Smooth muscle cell (in vitro differentiated cells): ENCODE data around the gene KLF5. TPM values are rescaled to one million over a fixed set of nuclear protein-coding genes. Genes with fewer than 3 reads are reported as not detected.

Experiments used
- DNase-seq: peaks from one replicate; lab custom pipeline; 2025; ENCODE audit not compliant: unreplicated experiment; lab: John Stamatoyannopoulos, UW
- H2AFZ ChIP-seq: fragments of 200-600 bp; sonication (generic); 2 replicates; pipeline ENCODE4 v1.6.0; 2016; ENCODE audit warnings: antibody characterized with exemption, low read depth, mild to moderate bottlenecking
- H3F3A ChIP-seq: fragments of 200-600 bp; sonication (generic); 2 replicates; pipeline ENCODE4 v1.6.0; 2017; ENCODE audit warnings: antibody characterized with exemption, low read depth
- H3K27ac ChIP-seq: fragments of 200-600 bp; sonication (generic); 2 replicates; pipeline ENCODE4 v1.5.1; 2016; ENCODE audit warnings: low read depth, mild to moderate bottlenecking
- H3K27me3 ChIP-seq: fragments of 200-600 bp; sonication (generic); 2 replicates; pipeline ENCODE4 v1.6.1; 2016; ENCODE audit warnings: low read depth, mild to moderate bottlenecking
- H3K36me3 ChIP-seq: fragments of 200-600 bp; sonication (generic); 2 replicates; pipeline ENCODE4 v1.5.1; 2016; ENCODE audit warnings: low read depth
- H3K4me1 ChIP-seq: fragments of 200-600 bp; sonication (generic); 2 replicates; pipeline ENCODE4 v1.5.1; 2016; ENCODE audit warnings: low read depth
- H3K4me2 ChIP-seq: fragments of 200-600 bp; sonication (generic); 2 replicates; pipeline ENCODE4 v1.6.0; 2016; ENCODE audit warnings: mild to moderate bottlenecking
- H3K4me3 ChIP-seq: fragments of 200-600 bp; sonication (generic); 2 replicates; pipeline ENCODE4 v1.5.1; 2016; ENCODE audit warnings: mild to moderate bottlenecking
- H3K79me2 ChIP-seq: fragments of 200-600 bp; sonication (generic); 2 replicates; pipeline ENCODE4 v1.6.0; 2016; ENCODE audit warnings: low read depth, mild to moderate bottlenecking
- H3K9ac ChIP-seq: fragments of 200-600 bp; sonication (generic); 2 replicates; pipeline ENCODE4 v1.6.0; 2016; ENCODE audit warnings: low read depth
- H3K9me3 ChIP-seq: fragments of 200-600 bp; sonication (generic); replicated peaks from 2 replicates; pipeline ENCODE4 v1.5.1; 2016; ENCODE audit warnings: low read depth
- H4K20me1 ChIP-seq: fragments of 200-600 bp; sonication (generic); 2 replicates; pipeline ENCODE4 v1.6.0; 2016; ENCODE audit warnings: low read depth
- CTCF ChIP-seq: fragments of 200-600 bp; sonication (generic); IDR thresholded peaks from 2 replicates; pipeline ENCODE4 v1.5.1; 2017; ENCODE audit warnings: borderline replicate concordance, mild to moderate bottlenecking, antibody characterized with exemption; ENCODE audit not compliant: insufficient read depth, poor library complexity, severe bottlenecking
- WGBS: methylation state at CpG from one replicate; pipeline ENCODE4 v1.1.7; 2016; ENCODE audit warnings: low lambda C conversion rate; 5-methylcytosine and 5-hydroxymethylcytosine counted together
- polyA plus RNA-seq: library from polyadenylated mRNA; unstranded; fragments of >200 nt; fragmentation: Nextera tagmentation; extraction: Ambion mirVana; gene quantifications from 2 replicates; pipeline ENCODE4 v1.2.1, GENCODE V29; 2016
- small RNA-seq: library from RNA; depleted of rRNA; stranded (forward); fragments of <200 nt; gene quantifications from one replicate; pipeline ENCODE3, GENCODE V24; 2014
- total RNA-seq: library from RNA; depleted of rRNA; stranded (reverse); fragments of >200 nt; gene quantifications from 2 replicates; pipeline ENCODE4 v1.2.3, GENCODE V29; 2014

Gene KLF5
- total and polyA plus RNA-seq, 2 experiments from 2014 or later = 9.7 to 30.0 TPM

GRCh38 chr13:73109969-73110368 is 51.2 kb downstream of the KLF5 start:
- H3K4me1 ChIP-seq = no peaks in the 10 kb centered on the region
- no peak for TF ChIP-seq CTCF
- 93% methylated on average over 3 of the region's 3 CpGs for WGBS

GRCh38 chr13:73110814-73111213 is 52.0 kb downstream of the KLF5 start:
- Histone ChIP-seq H3F3A (no peaks in the 10 kb centered on the region), H3K9me3 (no peaks in the 10 kb centered on the region), H3K27ac (no peak overlapping the region), H3K9ac (no peak overlapping the region), H3K27me3 (no peaks in the 10 kb centered on the region), H2AFZ (no peak overlapping the region), H3K4me1 (no peaks in the 10 kb centered on the region), H4K20me1 (no peaks in the 10 kb centered on the region), H3K79me2 (no peaks in the 10 kb centered on the region), H3K4me3 (no peak overlapping the region), H3K36me3 (no peaks in the 10 kb centered on the region), H3K4me2 (no peak overlapping the region)
- TF ChIP-seq CTCF = no peak
- 93% methylated on average over 5 of the region's 5 CpGs for WGBS
- DNase-seq = no peak

More at GRCh38 chr13:73109969-73110368, 51.2 kb downstream of the KLF5 start:
- Histone ChIP-seq H2AFZ (no peak overlapping the region), H3K27me3 (no peaks in the 10 kb centered on the region), H3K4me3 (no peak overlapping the region), H3K36me3 (no peaks in the 10 kb centered on the region), H3K4me2 (no peak overlapping the region), H3K27ac (no peak overlapping the region), H3K9ac (no peak overlapping the region), H3K79me2 (no peaks in the 10 kb centered on the region), H3K9me3 (no peaks in the 10 kb centered on the region), H4K20me1 (no peaks in the 10 kb centered on the region), H3F3A (no peaks in the 10 kb centered on the region)
- no peak for DNase-seq

GRCh38 chr13:73111331-73111730 is 52.5 kb downstream of the KLF5 start:
- 88% methylated on average over 3 of the region's 3 CpGs for WGBS
- H3K27me3 ChIP-seq = no peaks in the 10 kb centered on the region
- H3K4me3 ChIP-seq = no peak overlapping the region
- H3K4me2 ChIP-seq = no peak overlapping the region
- H3F3A ChIP-seq = no peaks in the 10 kb centered on the region
- H3K27ac ChIP-seq = no peak overlapping the region
- no peaks in the 10 kb centered on the region for H3K79me2 ChIP-seq
- no peak overlapping the region for H3K9ac ChIP-seq
- no peaks in the 10 kb centered on the region for H3K36me3 ChIP-seq
- no peaks in the 10 kb centered on the region for H3K4me1 ChIP-seq
- H4K20me1 ChIP-seq = no peaks in the 10 kb centered on the region
- H2AFZ ChIP-seq = no peak overlapping the region
- DNase-seq = no peak
- no peaks in the 10 kb centered on the region for H3K9me3 ChIP-seq
- TF ChIP-seq CTCF = no peak

- no peak overlapping the region for H3K27ac ChIP-seq
- no peak for DNase-seq
- H3K27me3 ChIP-seq = no peaks in the 10 kb centered on the region
- 86% methylated on average over 3 of the region's 3 CpGs for WGBS
- H2AFZ ChIP-seq = no peak overlapping the region
- TF ChIP-seq CTCF = no peak
- H3K4me3 ChIP-seq = no peak overlapping the region
- H3K9ac ChIP-seq = no peak overlapping the region
- H3K4me1 ChIP-seq = no peaks in the 10 kb centered on the region
- H3K4me2 ChIP-seq = no peak overlapping the region
- no peaks in the 10 kb centered on the region for H3K36me3 ChIP-seq
- no peaks in the 10 kb centered on the region for H3F3A ChIP-seq
- H3K9me3 ChIP-seq = no peaks in the 10 kb centered on the region
- no peaks in the 10 kb centered on the region for H3K79me2 ChIP-seq
- no peaks in the 10 kb centered on the region for H4K20me1 ChIP-seq
Observed at GRCh38 chr13:73119612-73120011, 60.8 kb downstream of the KLF5 start.

Small RNA genes within 50 kb of the gene (small RNA-seq; reads per million reads assigned to genes)
- not detected for gene RNU6-66P
